ENCODE measurements around the gene PCNX2. TPM values are rescaled to one million over a fixed set of nuclear protein-coding genes. Genes with fewer than 3 reads are reported as not detected.

PCNX2 gene
- total and polyA plus RNA-seq, 2 of the 8 experiments (the other 6 are each of a cell fraction or from before 2014, with no cell fraction given) = 46.1 to 57.6 TPM

GRCh38 chr1:233140499-233140898 is 155.0 kb downstream of the PCNX2 start:
- FAIRE-seq = no peak
- no peaks in the 10 kb centered on the region for H3K79me2 ChIP-seq (ENCODE audit: control insufficient read depth in 1 of 2, insufficient read depth in 2 of 2, low read length in 2 of 2)
- TF ChIP-seq CEBPB (IDR thresholded peaks at IDR 0.05; ENCODE audit: low read depth, low read length) (no peak), TAF7 (optimal IDR thresholded peaks at IDR 0.05; ENCODE audit: borderline replicate concordance, low read depth, low read length) (no peak), YY1 (IDR thresholded peaks at IDR 0.05; ENCODE audit: low read depth, low read length) (no peak), SP1 (IDR thresholded peaks at IDR 0.05; ENCODE audit: low read depth, low read length) (no peak), RBBP5 (IDR thresholded peaks at IDR 0.05; ENCODE audit: borderline replicate concordance, low read depth, low read length) (no peak), ATF2 (IDR thresholded peaks at IDR 0.05; ENCODE audit: low read length) (no peak), BACH1 (IDR thresholded peaks at IDR 0.05; ENCODE audit: low read length) (no peak), RNF2 (IDR thresholded peaks at IDR 0.05; ENCODE audit: borderline replicate concordance, low read depth, low read length, missing control alignments, poor library complexity, severe bottlenecking) (no peak), ASH2L (IDR thresholded peaks at IDR 0.05; ENCODE audit: low read length) (no peak)
- H3K27me3 ChIP-seq (replicated peaks in 1 of 4; ENCODE audit: control insufficient read depth in 3 of 4, extremely low read depth in 1 of 4, insufficient read depth in 3 of 4, low read length in 3 of 4) = peaks cover 0 to 1% (median 0%) of the 10 kb centered on the region in 4 experiments; a peak in 1 of 7 replicates
- no peak overlapping the region for H4K91ac ChIP-seq (replicated peaks; ENCODE audit: insufficient read length, low read length)
- H3K56ac ChIP-seq (replicated peaks; ENCODE audit: insufficient read length, low read depth, low read length) = no peak overlapping the region
- no peak overlapping the region for H4K5ac ChIP-seq (ENCODE audit: insufficient read length, low read depth, low read length)
- no peaks in the 10 kb centered on the region for H3K79me1 ChIP-seq (ENCODE audit: low read depth, low read length)
- peaks cover 2 to 3% of the 10 kb centered on the region in 2 experiments for H4K20me1 ChIP-seq (replicated peaks in 1 of 2; ENCODE audit: control insufficient read depth in 1 of 2, insufficient read depth in 2 of 2, low read length in 2 of 2)
- no peak overlapping the region for H2BK20ac ChIP-seq (ENCODE audit: low read length)
- no peak overlapping the region for H2BK12ac ChIP-seq (ENCODE audit: low read depth, low read length)
- no peak overlapping the region for H3K18ac ChIP-seq (ENCODE audit: extremely low read depth, low read length)
- no peaks in the 10 kb centered on the region for H3K23me2 ChIP-seq (ENCODE audit: low read depth, low read length)
- peaks cover 0 to 18% (median 9%) of the 10 kb centered on the region in 4 experiments; a peak in 6 of 8 replicates for H3K36me3 ChIP-seq (ENCODE audit: control insufficient read depth in 2 of 4, insufficient read depth in 4 of 4, low read length in 3 of 4)
- no peak overlapping the region for H3K4me2 ChIP-seq (ENCODE audit: insufficient read depth in 1 of 2, low read depth in 2 of 2, low read length in 2 of 2)
- H2AFZ ChIP-seq (ENCODE audit: low read length) = no peak overlapping the region
- H3K9ac ChIP-seq (replicated peaks in 1 of 4; ENCODE audit: extremely low read depth in 1 of 4, low read depth in 3 of 4, low read length in 3 of 4) = no peak overlapping the region
- H3K4me1 ChIP-seq (replicated peaks in 1 of 4; ENCODE audit: control insufficient read depth in 3 of 4, insufficient read depth in 4 of 4, low read length in 3 of 4) = peaks cover 0 to 3% (median 0%) of the 10 kb centered on the region in 4 experiments; a peak in 1 of 7 replicates
- no peak overlapping the region for H2BK5ac ChIP-seq (ENCODE audit: low read depth, low read length)
- H4K8ac ChIP-seq (ENCODE audit: extremely low read depth, insufficient read depth, low read length) = no peak overlapping the region
- DNase-seq (ENCODE audit: low read depth in 1 of 2, low spot score in 2 of 2) = no peak
- ChIA-PET CTCF (ENCODE audit: partially characterized antibody) (no interaction called here), POLR2A (ENCODE audit: partially characterized antibody) (interaction anchor here (0.9 to 1.2 kb wide), 2 partner anchors 9 to 28 kb away, joined by 3 read pairs; no protein-coding TSS in a partner anchor)
- no peak overlapping the region for H2BK120ac ChIP-seq (replicated peaks; ENCODE audit: low read depth, low read length)
- H3K4ac ChIP-seq (replicated peaks; ENCODE audit: insufficient read length, low read depth, low read length) = no peak overlapping the region
- WGBS, 2 experiments (ENCODE audit: extremely low coverage in 1 of 2, insufficient coverage in 1 of 2, insufficient read length in 1 of 2, insufficient replicate concordance in 2 of 2, low coverage in 1 of 2, low lambda C conversion rate in 2 of 2, missing lambda C conversion rate in 1 of 2) = 83% methylated on average over 5 of the region's 5 CpGs; no CpG with 5 or more reads in 1 of the 2 experiments
- H3K9me3 ChIP-seq (ENCODE audit: insufficient read depth in 2 of 2, low read depth in 1 of 2, low read length in 1 of 2) = no peaks in the 10 kb centered on the region
- H3K4me3 ChIP-seq (ENCODE audit: extremely low read depth in 1 of 4, insufficient read depth in 2 of 4, low read depth in 3 of 4, low read length in 4 of 4) = no peak overlapping the region
- no peak overlapping the region for H2AK5ac ChIP-seq (ENCODE audit: low read depth, low read length)
- no peak overlapping the region for H2BK15ac ChIP-seq (ENCODE audit: low read length)
- H3K27ac ChIP-seq (ENCODE audit: low read depth, low read length) = no peak overlapping the region
- H3K23ac ChIP-seq (ENCODE audit: insufficient read length) = no peak overlapping the region
- no peak overlapping the region for H3K14ac ChIP-seq (ENCODE audit: insufficient read length)
